HL-60 (cell line): ENCODE data around the gene SCN5A.

Source experiments
- GABPA ChIP-seq: IDR thresholded peaks from 2 replicates; pipeline ENCODE4 v1.6.1; 2012; ENCODE audit warnings: low read depth
- POLR2AphosphoS5 ChIP-seq: IDR thresholded peaks from 2 replicates; pipeline ENCODE4 v1.6.1; 2012; ENCODE audit warnings: low read depth
- REST ChIP-seq: IDR thresholded peaks from 2 replicates; pipeline ENCODE4 v1.6.1; 2012; ENCODE audit warnings: low read depth; ENCODE audit not compliant: insufficient replicate concordance
- SPI1 ChIP-seq: IDR thresholded peaks from 2 replicates; pipeline ENCODE4 v1.6.1; 2012; ENCODE audit warnings: low read depth, mild to moderate bottlenecking, borderline replicate concordance
- TF ChIP-seq, protein P1 (sequence below): IDR thresholded peaks from one replicate; pipeline ENCODE4 v1.5.1; 2011; ENCODE audit warnings: low read length, control low read depth, inconsistent platforms; ENCODE audit not compliant: insufficient read depth

DNA sequence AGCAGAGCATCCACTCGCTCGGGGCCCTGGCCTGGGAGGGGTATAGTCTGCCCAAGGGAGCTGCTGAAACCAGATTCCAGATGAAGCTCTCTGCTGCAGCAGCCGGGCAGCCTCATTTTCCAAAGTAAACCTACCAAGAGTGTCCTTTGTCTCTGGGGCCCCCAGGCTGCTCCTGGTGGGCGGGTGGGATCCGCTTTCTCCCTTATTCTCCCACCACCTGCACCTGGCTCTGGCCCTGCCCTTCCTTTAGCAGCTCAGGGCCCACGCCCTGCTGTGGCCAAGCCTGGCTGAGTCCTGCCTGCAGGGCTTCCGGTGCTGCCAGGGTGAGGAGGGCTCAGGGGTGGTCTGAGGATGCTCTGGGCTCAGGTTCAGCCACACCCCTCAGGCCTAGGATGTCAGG lies 13.0 kb downstream of the SCN5A start:
- TF ChIP-seq, protein P1, sequence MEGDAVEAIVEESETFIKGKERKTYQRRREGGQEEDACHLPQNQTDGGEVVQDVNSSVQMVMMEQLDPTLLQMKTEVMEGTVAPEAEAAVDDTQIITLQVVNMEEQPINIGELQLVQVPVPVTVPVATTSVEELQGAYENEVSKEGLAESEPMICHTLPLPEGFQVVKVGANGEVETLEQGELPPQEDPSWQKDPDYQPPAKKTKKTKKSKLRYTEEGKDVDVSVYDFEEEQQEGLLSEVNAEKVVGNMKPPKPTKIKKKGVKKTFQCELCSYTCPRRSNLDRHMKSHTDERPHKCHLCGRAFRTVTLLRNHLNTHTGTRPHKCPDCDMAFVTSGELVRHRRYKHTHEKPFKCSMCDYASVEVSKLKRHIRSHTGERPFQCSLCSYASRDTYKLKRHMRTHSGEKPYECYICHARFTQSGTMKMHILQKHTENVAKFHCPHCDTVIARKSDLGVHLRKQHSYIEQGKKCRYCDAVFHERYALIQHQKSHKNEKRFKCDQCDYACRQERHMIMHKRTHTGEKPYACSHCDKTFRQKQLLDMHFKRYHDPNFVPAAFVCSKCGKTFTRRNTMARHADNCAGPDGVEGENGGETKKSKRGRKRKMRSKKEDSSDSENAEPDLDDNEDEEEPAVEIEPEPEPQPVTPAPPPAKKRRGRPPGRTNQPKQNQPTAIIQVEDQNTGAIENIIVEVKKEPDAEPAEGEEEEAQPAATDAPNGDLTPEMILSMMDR, result no peak
- TF ChIP-seq POLR2AphosphoS5 (no peak), REST (no peak), GABPA (no peak), SPI1 (no peak)
